Neural cell (in vitro differentiated cells): ENCODE results near the gene SYT7. TPM values are rescaled to one million over a fixed set of nuclear protein-coding genes. Genes with fewer than 3 reads are reported as not detected.

Experiments used
- H2AFZ ChIP-seq: fragments of 200-600, 300-800 bp; sonication (generic), shearing (Covaris generic); 2 replicates; pipeline ENCODE4 v1.6.0; 2014; ENCODE audit warnings: low read depth, mild to moderate bottlenecking, antibody characterized with exemption, low read length, moderate library complexity
- H3F3A ChIP-seq: fragments of 200-600 bp; shearing (Covaris generic); 2 replicates; pipeline ENCODE4 v1.6.1; 2016; ENCODE audit warnings: mild to moderate bottlenecking, moderate library complexity, mixed read lengths, antibody characterized with exemption, low read length; ENCODE audit not compliant: insufficient read depth, poor library complexity, severe bottlenecking
- H3K27ac ChIP-seq: fragments of 200-600, 300-800 bp; sonication (generic), shearing (Covaris generic); 2 replicates; pipeline ENCODE4 v1.5.1; 2014; ENCODE audit warnings: mild to moderate bottlenecking, low read length, moderate library complexity
- H3K27me3 ChIP-seq: fragments of 300-800, 200-600 bp; sonication (generic), shearing (Covaris generic); 2 replicates; pipeline ENCODE4 v1.6.0; 2014; ENCODE audit warnings: mild to moderate bottlenecking, low read depth, low read length, moderate library complexity; ENCODE audit not compliant: insufficient read depth
- H3K36me3 ChIP-seq: fragments of 300-800, 200-600 bp; sonication (generic), shearing (Covaris generic); 2 replicates; pipeline ENCODE4 v1.5.1; 2014; ENCODE audit warnings: mild to moderate bottlenecking, antibody characterized with exemption, low read length, moderate library complexity; ENCODE audit not compliant: insufficient read depth
- H3K4me2 ChIP-seq: fragments of 300-800, 200-600 bp; sonication (generic), shearing (Covaris generic); 2 replicates; pipeline ENCODE4 v1.6.0; 2014; ENCODE audit warnings: mild to moderate bottlenecking, low read length
- H3K4me3 ChIP-seq: fragments of 300-800, 200-600 bp; sonication (generic), shearing (Covaris generic); 2 replicates; pipeline ENCODE4 v1.5.1; 2014; ENCODE audit warnings: mild to moderate bottlenecking, low read length, moderate library complexity
- H3K79me2 ChIP-seq: fragments of 200-600 bp; shearing (Covaris generic); replicated peaks from 2 replicates; pipeline ENCODE4 v1.6.0; 2014; ENCODE audit warnings: mild to moderate bottlenecking, low read length, moderate library complexity; ENCODE audit not compliant: insufficient read depth
- H3K9ac ChIP-seq: fragments of 300-800, 200-600 bp; sonication (generic), shearing (Covaris generic); 2 replicates; pipeline ENCODE4 v1.6.1; 2016; ENCODE audit warnings: mild to moderate bottlenecking, low read length, mixed read lengths
- H3K9me2 ChIP-seq: fragments of 200-600 bp; shearing (Covaris generic); 2 replicates; pipeline ENCODE4 v1.6.1; 2016; ENCODE audit warnings: mild to moderate bottlenecking, low read length, mixed read lengths; ENCODE audit not compliant: insufficient read depth
- H3K9me3 ChIP-seq: fragments of 200-600, 300-800 bp; sonication (generic), shearing (Covaris generic); 2 replicates; pipeline ENCODE4 v1.6.1; 2016; ENCODE audit warnings: mild to moderate bottlenecking, mixed run types, low read length, moderate library complexity, mixed read lengths
- H4K20me1 ChIP-seq: fragments of 200-600 bp; shearing (Covaris generic); 2 replicates; pipeline ENCODE4 v1.6.1; 2016; ENCODE audit warnings: mild to moderate bottlenecking, mixed run types; ENCODE audit not compliant: insufficient read depth
- EP300 ChIP-seq: fragments of 450-650 bp; conservative IDR thresholded peaks from 2 replicates; pipeline ENCODE4 v1.6.1; 2014; ENCODE audit warnings: antibody characterized with exemption, mild to moderate bottlenecking, moderate library complexity; ENCODE audit not compliant: poor library complexity, severe bottlenecking
- EZH2 ChIP-seq: fragments of 200-600, 300-800 bp; shearing (Covaris generic), sonication (generic); IDR thresholded peaks from 2 replicates; pipeline ENCODE4 v1.6.1; 2014; ENCODE audit warnings: antibody characterized with exemption, low read length, borderline replicate concordance, mild to moderate bottlenecking; ENCODE audit not compliant: insufficient read depth, poor library complexity, severe bottlenecking
- MXI1 ChIP-seq: fragments of 450-650 bp; conservative IDR thresholded peaks from 2 replicates; pipeline ENCODE4 v1.6.1; 2014; ENCODE audit warnings: antibody characterized with exemption, mild to moderate bottlenecking; ENCODE audit not compliant: poor library complexity, severe bottlenecking
- POLR2AphosphoS5 ChIP-seq: IDR thresholded peaks from 2 replicates; pipeline ENCODE4 v1.6.1; 2012
- RAD21 ChIP-seq: fragments of 450-650 bp; conservative IDR thresholded peaks from 2 replicates; pipeline ENCODE4 v1.6.1; 2014; ENCODE audit warnings: antibody characterized with exemption, mild to moderate bottlenecking, moderate library complexity
- SMC3 ChIP-seq: fragments of 450-650 bp; conservative IDR thresholded peaks from 2 replicates; pipeline ENCODE4 v1.6.1; 2014; ENCODE audit warnings: antibody characterized with exemption, mild to moderate bottlenecking, moderate library complexity; ENCODE audit not compliant: poor library complexity
- TAF1 ChIP-seq: IDR thresholded peaks from 2 replicates; pipeline ENCODE4 v1.6.1; 2012; ENCODE audit warnings: low read depth
- polyA plus RNA-seq: library from polyadenylated mRNA; depleted of rRNA; stranded (reverse); fragments of >200 nt; gene quantifications from 2 replicates; pipeline ENCODE4 v1.2.3, GENCODE V29; 2014
- TF ChIP-seq, protein P1 (sequence below): fragments of 450-650 bp; IDR thresholded peaks from 2 replicates; pipeline ENCODE4 v1.5.1; 2014; ENCODE audit warnings: antibody characterized with exemption, mild to moderate bottlenecking, moderate library complexity; ENCODE audit not compliant: poor library complexity, severe bottlenecking
- TF ChIP-seq, protein P2 (sequence below): IDR thresholded peaks from 2 replicates; pipeline ENCODE4 v1.6.1; 2012; ENCODE audit warnings: borderline replicate concordance

Gene SYT7
- polyA plus RNA-seq, 1 donor from 2014 or later, result 14.0 TPM

DNA sequence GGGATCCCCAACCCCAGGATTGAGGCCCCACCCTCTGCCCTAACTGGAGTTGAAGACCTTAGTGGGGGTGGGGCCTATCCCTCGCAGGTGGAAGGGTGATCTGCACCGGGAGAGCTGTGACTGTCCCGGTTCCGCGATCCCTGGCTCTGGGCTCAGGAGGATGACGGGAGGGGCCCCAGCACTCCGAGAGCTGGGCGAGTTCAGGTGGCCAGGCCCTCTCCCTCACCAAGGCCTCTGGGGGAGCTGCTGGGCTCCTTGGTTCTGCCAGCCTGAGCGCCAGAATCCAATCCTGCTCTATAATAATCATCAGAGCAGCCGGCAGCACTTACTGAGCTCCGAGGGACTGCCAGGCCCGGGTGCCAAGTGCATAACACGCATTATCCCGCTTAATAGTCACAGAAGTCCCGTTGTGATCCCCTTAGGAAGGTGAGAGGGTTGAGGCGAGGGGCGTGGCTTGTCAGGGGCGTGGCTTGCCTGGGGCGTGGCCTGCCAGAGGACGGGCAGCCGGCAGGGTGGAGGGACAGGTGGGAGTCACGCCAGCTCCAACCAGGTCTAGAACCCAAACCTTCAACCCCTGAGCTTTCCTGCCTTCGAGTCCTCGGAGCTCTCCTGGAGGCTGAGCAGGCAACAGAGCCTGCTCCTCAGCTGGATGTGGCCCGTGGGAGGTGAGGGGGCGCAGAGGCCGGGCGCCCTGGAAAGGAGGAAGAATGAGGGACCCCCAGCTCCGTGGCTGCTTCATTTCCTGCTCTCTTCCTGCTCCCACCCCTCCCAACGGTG, 7.3 kb upstream of the SYT7 start:
- Histone ChIP-seq H3K27me3 (peaks cover 25% of the 10 kb centered on the region), H2AFZ (no peak overlapping the region), H3K36me3 (no peaks in the 10 kb centered on the region), H3F3A (no peaks in the 10 kb centered on the region), H3K27ac (no peak overlapping the region), H4K20me1 (no peaks in the 10 kb centered on the region), H3K9me2 (no peaks in the 10 kb centered on the region), H3K79me2 (no peaks in the 10 kb centered on the region), H3K9me3 (no peaks in the 10 kb centered on the region), H3K9ac (no peak overlapping the region), H3K4me3 (peak overlapping the region; percentile 54), H3K4me2 (no peak overlapping the region)
- TF ChIP-seq MXI1, result no peak
- TF ChIP-seq, protein P1, sequence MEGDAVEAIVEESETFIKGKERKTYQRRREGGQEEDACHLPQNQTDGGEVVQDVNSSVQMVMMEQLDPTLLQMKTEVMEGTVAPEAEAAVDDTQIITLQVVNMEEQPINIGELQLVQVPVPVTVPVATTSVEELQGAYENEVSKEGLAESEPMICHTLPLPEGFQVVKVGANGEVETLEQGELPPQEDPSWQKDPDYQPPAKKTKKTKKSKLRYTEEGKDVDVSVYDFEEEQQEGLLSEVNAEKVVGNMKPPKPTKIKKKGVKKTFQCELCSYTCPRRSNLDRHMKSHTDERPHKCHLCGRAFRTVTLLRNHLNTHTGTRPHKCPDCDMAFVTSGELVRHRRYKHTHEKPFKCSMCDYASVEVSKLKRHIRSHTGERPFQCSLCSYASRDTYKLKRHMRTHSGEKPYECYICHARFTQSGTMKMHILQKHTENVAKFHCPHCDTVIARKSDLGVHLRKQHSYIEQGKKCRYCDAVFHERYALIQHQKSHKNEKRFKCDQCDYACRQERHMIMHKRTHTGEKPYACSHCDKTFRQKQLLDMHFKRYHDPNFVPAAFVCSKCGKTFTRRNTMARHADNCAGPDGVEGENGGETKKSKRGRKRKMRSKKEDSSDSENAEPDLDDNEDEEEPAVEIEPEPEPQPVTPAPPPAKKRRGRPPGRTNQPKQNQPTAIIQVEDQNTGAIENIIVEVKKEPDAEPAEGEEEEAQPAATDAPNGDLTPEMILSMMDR, result no peak
- no peak for TF ChIP-seq SMC3
- TF ChIP-seq RAD21, result no peak
- no peak for TF ChIP-seq EZH2
- TF ChIP-seq EP300, result no peak
- TF ChIP-seq POLR2AphosphoS5, result no peak

DNA sequence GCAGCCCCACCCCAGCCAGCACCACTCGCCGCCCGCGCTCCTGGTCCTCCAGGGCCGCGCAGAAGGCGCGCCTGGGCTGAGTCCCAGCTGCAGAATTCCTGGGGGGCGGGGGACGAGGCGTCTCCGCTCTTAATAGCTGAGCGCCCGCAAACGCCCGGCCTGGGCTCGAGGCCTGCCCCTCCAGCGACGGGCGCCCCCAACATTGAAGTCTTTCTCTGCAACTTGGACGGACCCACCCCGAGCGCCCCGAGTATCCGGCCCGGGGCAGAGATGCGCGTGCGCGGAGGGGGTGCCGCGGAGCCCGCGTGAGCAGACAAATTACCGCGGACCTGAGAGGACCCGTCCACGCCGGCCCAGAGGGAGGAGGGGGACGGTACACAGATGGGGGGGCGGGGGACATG, 6.7 kb upstream of the SYT7 start:
- H3K9ac ChIP-seq, result no peak overlapping the region

More for the DNA sequence above, 6.7 kb upstream of the SYT7 start:
- H3K9me2 ChIP-seq, result no peaks in the 10 kb centered on the region
- H3K4me2 ChIP-seq, result no peak overlapping the region
- no peak overlapping the region for H3K27ac ChIP-seq
- H3K27me3 ChIP-seq, result peaks cover 25% of the 10 kb centered on the region
- H3K36me3 ChIP-seq, result no peaks in the 10 kb centered on the region
- no peaks in the 10 kb centered on the region for H3K79me2 ChIP-seq
- TF ChIP-seq, protein P2, sequence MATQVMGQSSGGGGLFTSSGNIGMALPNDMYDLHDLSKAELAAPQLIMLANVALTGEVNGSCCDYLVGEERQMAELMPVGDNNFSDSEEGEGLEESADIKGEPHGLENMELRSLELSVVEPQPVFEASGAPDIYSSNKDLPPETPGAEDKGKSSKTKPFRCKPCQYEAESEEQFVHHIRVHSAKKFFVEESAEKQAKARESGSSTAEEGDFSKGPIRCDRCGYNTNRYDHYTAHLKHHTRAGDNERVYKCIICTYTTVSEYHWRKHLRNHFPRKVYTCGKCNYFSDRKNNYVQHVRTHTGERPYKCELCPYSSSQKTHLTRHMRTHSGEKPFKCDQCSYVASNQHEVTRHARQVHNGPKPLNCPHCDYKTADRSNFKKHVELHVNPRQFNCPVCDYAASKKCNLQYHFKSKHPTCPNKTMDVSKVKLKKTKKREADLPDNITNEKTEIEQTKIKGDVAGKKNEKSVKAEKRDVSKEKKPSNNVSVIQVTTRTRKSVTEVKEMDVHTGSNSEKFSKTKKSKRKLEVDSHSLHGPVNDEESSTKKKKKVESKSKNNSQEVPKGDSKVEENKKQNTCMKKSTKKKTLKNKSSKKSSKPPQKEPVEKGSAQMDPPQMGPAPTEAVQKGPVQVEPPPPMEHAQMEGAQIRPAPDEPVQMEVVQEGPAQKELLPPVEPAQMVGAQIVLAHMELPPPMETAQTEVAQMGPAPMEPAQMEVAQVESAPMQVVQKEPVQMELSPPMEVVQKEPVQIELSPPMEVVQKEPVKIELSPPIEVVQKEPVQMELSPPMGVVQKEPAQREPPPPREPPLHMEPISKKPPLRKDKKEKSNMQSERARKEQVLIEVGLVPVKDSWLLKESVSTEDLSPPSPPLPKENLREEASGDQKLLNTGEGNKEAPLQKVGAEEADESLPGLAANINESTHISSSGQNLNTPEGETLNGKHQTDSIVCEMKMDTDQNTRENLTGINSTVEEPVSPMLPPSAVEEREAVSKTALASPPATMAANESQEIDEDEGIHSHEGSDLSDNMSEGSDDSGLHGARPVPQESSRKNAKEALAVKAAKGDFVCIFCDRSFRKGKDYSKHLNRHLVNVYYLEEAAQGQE, result no peak
- TF ChIP-seq POLR2AphosphoS5, result no peak
- no peak for TF ChIP-seq TAF1
- no peak for TF ChIP-seq EZH2
- TF ChIP-seq, protein P1, result no peak
- TF ChIP-seq RAD21, result no peak
- TF ChIP-seq EP300, result no peak
- no peak for TF ChIP-seq SMC3
- no peak for TF ChIP-seq MXI1
- H3K9me3 ChIP-seq, result no peaks in the 10 kb centered on the region
- H3K4me3 ChIP-seq, result peak overlapping the region; percentile 54
- no peak overlapping the region for H2AFZ ChIP-seq
- no peaks in the 10 kb centered on the region for H4K20me1 ChIP-seq
- H3F3A ChIP-seq, result no peaks in the 10 kb centered on the region
